ENCODE results near the gene AKIRIN2.
"Not testable (repeated sequence)": the region's sequence is repeated elsewhere in the genome, so short reads cannot be mapped to it uniquely, and the experiment has no call there.

DNA sequence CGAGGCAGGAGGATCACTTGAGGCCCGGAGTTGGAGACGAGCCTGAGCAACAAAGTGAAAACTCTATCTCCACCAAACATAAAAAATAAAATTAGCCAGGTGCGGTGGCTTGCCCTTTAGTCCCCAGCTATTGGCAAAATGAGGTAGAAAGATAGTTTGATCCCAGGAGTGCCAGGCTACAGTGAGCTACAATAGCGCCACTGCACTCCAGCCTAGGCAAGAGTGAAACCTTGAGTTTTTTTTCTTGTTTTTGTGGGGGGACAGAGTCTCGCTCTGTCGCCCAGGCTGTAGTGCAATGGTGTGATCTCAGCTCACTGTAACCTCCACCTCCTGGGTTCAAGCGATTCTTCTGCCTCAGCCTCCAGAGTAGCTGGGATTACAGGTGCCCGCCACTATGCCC, 14.1 kb downstream of the AKIRIN2 start:
- not testable (repeated sequence) for TF ChIP-seq CTCF (IDR thresholded peaks at IDR 0.05; ENCODE audit: low read length); EZH2 (optimal IDR thresholded peaks at IDR 0.05; ENCODE audit: low read depth, low read length)
